Peyer's patch (tissue), 4 donors: ENCODE results near the gene OBSCN.

ENCODE experiments used
- CTCF ChIP-seq, 6 experiments: fragments of 450-650 bp in 4 of 6; fragments of 200-600 bp in 2 of 6; sonication (generic) in 1 of 6; IDR thresholded peaks; one replicate each; pipeline ENCODE4 v1.5.1; 2017 to 2019; ENCODE audit warnings: antibody characterized with exemption in 6 of 6, mild to moderate bottlenecking in 3 of 6, moderate library complexity in 1 of 6
- POLR2A ChIP-seq, 2 donors: fragments of 450-650 bp; IDR thresholded peaks; one replicate each; pipeline ENCODE4 v1.5.1; 2017; ENCODE audit warnings: antibody characterized with exemption in 2 of 2, mild to moderate bottlenecking in 2 of 2, moderate library complexity in 2 of 2

DNA sequence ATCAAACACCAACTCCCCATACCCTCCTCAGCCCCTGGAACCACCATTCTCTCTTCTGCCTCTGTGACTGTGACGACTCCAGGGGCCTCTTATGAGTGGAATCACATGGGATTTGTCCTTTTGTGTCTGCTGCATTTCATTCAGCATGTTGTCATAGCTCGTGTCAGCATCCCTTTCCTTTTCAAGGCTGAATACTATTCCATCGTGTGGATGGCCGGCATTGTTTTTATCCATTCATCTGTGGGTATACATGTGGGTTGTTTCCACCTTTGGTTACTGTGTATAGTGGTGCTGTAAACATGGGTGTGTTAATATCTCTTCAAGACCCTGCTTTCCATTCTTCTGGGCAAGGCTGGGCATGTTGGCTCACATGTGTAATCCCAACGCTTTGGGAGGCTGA lies 17.1 kb upstream of the OBSCN start:
- no peak for TF ChIP-seq POLR2A (IDR thresholded peaks at IDR 0.05)
- no peak for TF ChIP-seq CTCF (IDR thresholded peaks at IDR 0.05)
